ENCODE data around the gene STK31. TPM values are rescaled to one million over a fixed set of nuclear protein-coding genes. Genes with fewer than 3 reads are reported as not detected.

STK31 gene
- total and polyA plus RNA-seq, 7 donors: 0.01 to 0.18 (median 0.03) TPM; not detected in 4

DNA sequence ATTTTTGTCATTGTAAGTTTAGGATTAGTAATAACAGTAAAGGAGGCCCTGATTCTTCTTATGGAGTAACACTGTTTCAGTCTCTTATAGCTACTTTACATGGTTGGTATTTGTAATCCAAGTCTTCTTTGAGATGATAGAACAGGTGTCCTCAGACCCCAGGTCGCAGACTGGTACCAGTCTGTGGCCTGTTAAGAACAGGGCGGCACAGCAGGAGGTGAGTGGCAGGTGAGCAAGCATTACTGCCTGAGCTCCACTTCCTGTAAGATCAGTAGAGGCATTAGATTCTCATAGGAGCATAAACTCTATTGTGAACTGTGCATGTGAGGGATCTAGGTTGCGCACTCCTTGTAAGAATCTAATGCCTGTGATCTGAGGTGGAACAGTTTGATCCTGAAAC is 77.3 kb downstream of the STK31 start:
- TF ChIP-seq, protein P1, sequence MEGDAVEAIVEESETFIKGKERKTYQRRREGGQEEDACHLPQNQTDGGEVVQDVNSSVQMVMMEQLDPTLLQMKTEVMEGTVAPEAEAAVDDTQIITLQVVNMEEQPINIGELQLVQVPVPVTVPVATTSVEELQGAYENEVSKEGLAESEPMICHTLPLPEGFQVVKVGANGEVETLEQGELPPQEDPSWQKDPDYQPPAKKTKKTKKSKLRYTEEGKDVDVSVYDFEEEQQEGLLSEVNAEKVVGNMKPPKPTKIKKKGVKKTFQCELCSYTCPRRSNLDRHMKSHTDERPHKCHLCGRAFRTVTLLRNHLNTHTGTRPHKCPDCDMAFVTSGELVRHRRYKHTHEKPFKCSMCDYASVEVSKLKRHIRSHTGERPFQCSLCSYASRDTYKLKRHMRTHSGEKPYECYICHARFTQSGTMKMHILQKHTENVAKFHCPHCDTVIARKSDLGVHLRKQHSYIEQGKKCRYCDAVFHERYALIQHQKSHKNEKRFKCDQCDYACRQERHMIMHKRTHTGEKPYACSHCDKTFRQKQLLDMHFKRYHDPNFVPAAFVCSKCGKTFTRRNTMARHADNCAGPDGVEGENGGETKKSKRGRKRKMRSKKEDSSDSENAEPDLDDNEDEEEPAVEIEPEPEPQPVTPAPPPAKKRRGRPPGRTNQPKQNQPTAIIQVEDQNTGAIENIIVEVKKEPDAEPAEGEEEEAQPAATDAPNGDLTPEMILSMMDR (IDR thresholded peaks at IDR 0.05): no peak
- Histone ChIP-seq H3K27me3 (ENCODE audit: insufficient read depth in 3 of 3, low read length in 2 of 3) (no peaks in the 10 kb centered on the region), H3K27ac (no peak overlapping the region), H3K4me1 (no peaks in the 10 kb centered on the region), H3K4me3 (no peak overlapping the region), H3K9me3 (no peaks in the 10 kb centered on the region), H3K36me3 (ENCODE audit: insufficient read depth in 1 of 2, low read depth in 1 of 2) (no peaks in the 10 kb centered on the region)
- ATAC-seq (no peak), DNase-seq (no peak)
- intact Hi-C loops (cut with DNase I): no loop called here
- 81 to 85% (median 83%) methylated on average over 3 of the region's 3 CpGs for WGBS, 3 donors

DNA sequence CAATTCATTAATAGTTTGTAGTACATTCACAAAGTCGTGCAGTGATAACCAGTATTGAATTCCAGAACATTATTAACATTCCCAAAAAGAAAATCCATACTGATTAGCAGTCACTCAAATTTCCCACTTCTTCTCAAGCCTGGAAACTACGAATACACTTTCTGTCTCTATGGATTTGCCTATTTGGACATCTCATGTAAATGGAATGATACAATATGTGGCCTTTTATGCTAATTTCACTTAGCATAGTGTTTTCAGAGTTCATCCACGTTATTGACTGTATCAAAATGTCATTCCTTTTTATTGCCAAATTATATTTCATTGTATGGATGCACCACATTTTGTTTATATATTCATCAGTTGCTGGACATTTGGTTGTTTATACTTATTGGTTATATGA is 78.8 kb downstream of the STK31 start:
- TF ChIP-seq, protein P1 (IDR thresholded peaks at IDR 0.05): no peak
- Histone ChIP-seq H3K4me3 (no peak overlapping the region), H3K4me1 (no peaks in the 10 kb centered on the region), H3K36me3 (ENCODE audit: insufficient read depth in 1 of 2, low read depth in 1 of 2) (no peaks in the 10 kb centered on the region), H3K27ac (no peak overlapping the region), H3K27me3 (ENCODE audit: insufficient read depth in 3 of 3, low read length in 2 of 3) (no peaks in the 10 kb centered on the region), H3K9me3 (no peaks in the 10 kb centered on the region)
- intact Hi-C loops (cut with DNase I): no loop called here
- ATAC-seq (no peak), DNase-seq (no peak)
- WGBS, 3 donors: 54 to 65% (median 63%) methylated on average over 3 of the region's 3 CpGs

DNA sequence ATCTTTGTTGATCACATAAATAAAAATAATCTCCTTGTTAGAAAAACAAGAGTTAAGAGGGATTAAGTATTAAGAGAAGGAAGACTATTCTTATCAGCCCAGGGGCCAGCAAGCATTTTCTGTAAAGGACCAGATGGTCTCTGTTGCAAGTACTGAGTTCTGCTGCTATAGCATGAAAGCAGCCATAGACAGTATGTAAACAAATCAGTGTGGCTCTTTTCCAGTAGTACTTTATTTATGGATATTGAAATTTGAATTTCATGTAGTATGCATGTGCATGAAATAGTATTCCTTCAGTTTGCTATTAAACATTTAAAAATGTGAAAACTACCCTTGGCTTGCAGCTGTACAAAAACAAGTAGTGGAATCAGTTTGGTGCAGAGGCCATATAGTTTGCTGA is 81.7 kb downstream of the STK31 start:
- TF ChIP-seq, protein P1 (IDR thresholded peaks at IDR 0.05): no peak
- Histone ChIP-seq H3K4me1 (no peaks in the 10 kb centered on the region), H3K4me3 (no peak overlapping the region), H3K27ac (no peak overlapping the region), H3K36me3 (ENCODE audit: insufficient read depth in 1 of 2, low read depth in 1 of 2) (no peaks in the 10 kb centered on the region), H3K9me3 (no peaks in the 10 kb centered on the region), H3K27me3 (ENCODE audit: insufficient read depth in 3 of 3, low read length in 2 of 3) (no peaks in the 10 kb centered on the region)
- intact Hi-C loops (cut with DNase I): no loop called here
- DNase-seq (no peak), ATAC-seq (no peak)

DNA sequence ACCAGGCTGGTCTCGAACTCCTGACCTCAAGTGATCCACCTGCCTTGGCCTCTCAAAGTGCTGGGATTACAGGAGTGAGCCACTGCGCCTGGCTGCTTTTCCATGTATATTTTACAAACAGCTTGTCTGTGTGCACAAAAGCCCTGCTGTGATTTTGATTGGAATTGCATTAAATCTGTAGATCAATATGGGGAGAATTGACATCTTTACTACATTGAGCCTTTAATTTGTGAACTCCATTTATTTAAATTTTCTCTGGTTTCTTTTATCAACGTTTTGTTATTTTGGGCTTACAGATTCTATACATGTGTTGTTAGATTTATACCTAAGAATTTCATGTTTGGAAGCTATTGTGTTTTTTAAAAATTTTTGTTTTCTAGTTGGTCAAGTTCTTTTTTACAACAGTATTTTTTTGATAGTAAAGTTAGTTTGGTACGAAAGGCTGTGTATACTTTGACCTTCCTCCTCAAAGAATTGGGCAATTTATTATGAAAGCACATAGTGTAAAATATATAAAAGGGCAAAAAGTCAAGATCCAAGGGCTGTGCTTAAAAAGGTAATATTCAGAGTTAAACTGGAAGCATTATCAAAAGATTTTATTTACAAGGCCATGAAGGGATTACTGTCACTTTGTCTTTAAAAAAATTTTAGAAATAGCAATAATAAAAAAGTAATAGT is 92.8 kb downstream of the STK31 start:
- no peaks in the 10 kb centered on the region for H3K9me3 ChIP-seq
- DNase-seq: no peak
- intact Hi-C loops (cut with DNase I): no loop called here
- no peak for ATAC-seq
- H3K36me3 ChIP-seq (ENCODE audit: insufficient read depth in 1 of 2, low read depth in 1 of 2): no peaks in the 10 kb centered on the region
- no peak overlapping the region for H3K4me3 ChIP-seq
- TF ChIP-seq, protein P1 (IDR thresholded peaks at IDR 0.05): no peak
- WGBS, 3 donors: 70 to 77% (median 72%) methylated on average over 4 of the region's 4 CpGs
- no peaks in the 10 kb centered on the region for H3K4me1 ChIP-seq
- no peak overlapping the region for H3K27ac ChIP-seq
- peaks cover 0 to 4% (median 0%) of the 10 kb centered on the region in 3 donors for H3K27me3 ChIP-seq (ENCODE audit: insufficient read depth in 3 of 3, low read length in 2 of 3)

DNA sequence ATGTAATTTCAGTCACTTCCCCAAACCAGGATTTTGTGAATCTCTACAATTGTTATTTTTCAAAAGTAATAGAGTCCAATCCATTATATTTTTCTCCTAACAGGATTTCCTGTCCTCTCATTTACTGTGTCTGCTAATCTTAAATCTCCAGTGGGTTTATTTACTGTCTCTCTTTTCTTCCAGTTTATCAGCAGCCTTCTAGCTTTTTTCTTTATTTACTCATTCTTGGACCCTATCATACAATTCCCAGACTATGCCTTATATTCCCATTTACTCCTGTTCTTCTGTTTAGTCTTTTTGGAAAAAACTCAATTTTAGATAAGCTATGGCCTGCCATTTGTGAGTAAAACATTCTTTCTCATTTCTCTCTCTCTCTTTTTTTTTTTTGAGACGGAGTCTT is 94.7 kb downstream of the STK31 start:
- H3K9me3 ChIP-seq: peaks cover 7% of the 10 kb centered on the region
- no peak for ATAC-seq
- DNase-seq: no peak
- H3K27ac ChIP-seq: no peak overlapping the region
- H3K27me3 ChIP-seq (ENCODE audit: insufficient read depth in 3 of 3, low read length in 2 of 3): peaks cover 0 to 4% (median 0%) of the 10 kb centered on the region in 3 donors
- intact Hi-C loops (cut with DNase I): no loop called here
- no peaks in the 10 kb centered on the region for H3K4me1 ChIP-seq
- WGBS, 3 donors: 71 to 100% (median 72%) methylated on average over 1 of the region's 1 CpG
- TF ChIP-seq, protein P1 (IDR thresholded peaks at IDR 0.05): no peak
- H3K4me3 ChIP-seq: no peak overlapping the region
- no peaks in the 10 kb centered on the region for H3K36me3 ChIP-seq (ENCODE audit: insufficient read depth in 1 of 2, low read depth in 1 of 2)
